Measurements from ENCODE around the gene B3GNT4.

DNA sequence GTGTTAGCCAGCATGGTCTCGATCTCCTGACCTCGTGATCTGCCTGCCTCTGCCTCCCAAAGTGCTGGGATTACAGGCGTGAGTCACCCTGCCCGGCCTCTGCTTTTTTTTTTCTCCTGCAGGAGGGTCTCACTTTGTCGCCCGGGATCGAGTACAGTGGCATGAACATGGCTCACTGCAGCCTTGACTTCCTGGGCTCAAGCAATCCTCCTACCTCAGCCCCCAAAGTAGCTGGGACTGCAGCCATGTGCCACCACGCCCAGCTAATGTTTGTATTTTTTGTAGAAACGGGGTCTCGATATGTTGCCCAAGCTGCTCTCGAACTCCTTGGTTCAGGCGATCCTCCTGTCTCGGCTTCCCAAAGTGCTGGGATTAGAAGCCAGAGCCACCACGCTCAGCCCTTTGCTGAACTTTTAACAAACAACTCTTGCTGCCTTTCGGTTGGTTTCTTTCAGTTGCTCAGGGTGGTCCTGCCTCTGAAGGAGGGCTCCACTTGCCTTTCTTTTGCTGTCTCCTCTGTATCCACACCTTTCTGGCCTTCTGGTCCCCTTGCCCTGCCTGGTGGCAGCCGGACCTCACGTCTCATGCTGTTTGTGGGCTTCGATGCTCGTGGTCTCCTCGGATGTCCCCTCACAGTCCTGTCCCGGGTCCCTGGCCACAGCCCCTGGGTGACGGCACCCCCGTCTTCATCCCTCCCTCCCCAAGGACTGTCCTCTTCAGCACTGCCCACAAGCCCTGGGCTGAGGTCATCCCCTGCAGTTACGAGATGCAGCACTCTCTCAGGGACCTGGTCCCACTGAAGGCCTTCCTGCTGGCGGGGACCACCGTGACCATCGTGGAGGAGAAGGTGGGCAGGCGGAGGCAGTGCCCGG lies 3.8 kb upstream of the B3GNT4 start:
- TF ChIP-seq, protein P1, sequence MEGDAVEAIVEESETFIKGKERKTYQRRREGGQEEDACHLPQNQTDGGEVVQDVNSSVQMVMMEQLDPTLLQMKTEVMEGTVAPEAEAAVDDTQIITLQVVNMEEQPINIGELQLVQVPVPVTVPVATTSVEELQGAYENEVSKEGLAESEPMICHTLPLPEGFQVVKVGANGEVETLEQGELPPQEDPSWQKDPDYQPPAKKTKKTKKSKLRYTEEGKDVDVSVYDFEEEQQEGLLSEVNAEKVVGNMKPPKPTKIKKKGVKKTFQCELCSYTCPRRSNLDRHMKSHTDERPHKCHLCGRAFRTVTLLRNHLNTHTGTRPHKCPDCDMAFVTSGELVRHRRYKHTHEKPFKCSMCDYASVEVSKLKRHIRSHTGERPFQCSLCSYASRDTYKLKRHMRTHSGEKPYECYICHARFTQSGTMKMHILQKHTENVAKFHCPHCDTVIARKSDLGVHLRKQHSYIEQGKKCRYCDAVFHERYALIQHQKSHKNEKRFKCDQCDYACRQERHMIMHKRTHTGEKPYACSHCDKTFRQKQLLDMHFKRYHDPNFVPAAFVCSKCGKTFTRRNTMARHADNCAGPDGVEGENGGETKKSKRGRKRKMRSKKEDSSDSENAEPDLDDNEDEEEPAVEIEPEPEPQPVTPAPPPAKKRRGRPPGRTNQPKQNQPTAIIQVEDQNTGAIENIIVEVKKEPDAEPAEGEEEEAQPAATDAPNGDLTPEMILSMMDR (conservative IDR thresholded peaks at IDR 0.05; ENCODE audit: low read length) = no peak
- no peak for TF ChIP-seq EZH2phosphoT487 (IDR thresholded peaks at IDR 0.05; ENCODE audit: borderline replicate concordance, low read depth, low read length)

All from OCI-LY7 (cell line).